H1 (cell line): Measurements from ENCODE around the gene GSTM3. TPM values are rescaled to one million over a fixed set of nuclear protein-coding genes. Genes with fewer than 3 reads are reported as not detected.

Experiments used
- CTCF ChIA-PET: fragments of 300-600 bp; sonication (Branson Sonifier 250); formaldehyde crosslinking; loops from one replicate; lab custom pipeline; 2021; ENCODE audit not compliant: partially characterized antibody; lab: Charles Lee
- POLR2A ChIA-PET: fragments of 300-600 bp; sonication (Branson Sonifier 250); formaldehyde crosslinking; loops from one replicate; lab custom pipeline; 2021; ENCODE audit warnings: inconsistent platforms; ENCODE audit not compliant: partially characterized antibody; lab: Charles Lee
- DNase-seq, 2 experiments: peaks; one replicate each; pipeline versions ENCODE4 v3.0.0 to v3.0.0-alpha.2; 2010 to 2022; ENCODE audit warnings: low spot score in 2 of 2, low read depth in 1 of 2, mixed read lengths in 1 of 2
- FAIRE-seq: peaks from 2 replicates; lab custom pipeline; 2011; peaks lifted over from hg19 to GRCh38; lab: Jason Lieb, UNC
- H2AFZ ChIP-seq: 2 replicates; pipeline ENCODE4 v1.8.1; 2012; ENCODE audit warnings: low read length, inconsistent platforms
- H2AK5ac ChIP-seq: 2 replicates; pipeline ENCODE4 v1.6.1; 2013; ENCODE audit warnings: low read depth, low read length
- H2BK120ac ChIP-seq: replicated peaks from 2 replicates; pipeline ENCODE3; 2013; ENCODE audit warnings: low read depth, low read length, inconsistent platforms
- H2BK12ac ChIP-seq: 2 replicates; pipeline ENCODE4 v1.6.1; 2013; ENCODE audit warnings: low read depth, low read length
- H2BK15ac ChIP-seq: 2 replicates; pipeline ENCODE4 v1.6.1; 2013; ENCODE audit warnings: low read length
- H2BK20ac ChIP-seq: 2 replicates; pipeline ENCODE4 v1.6.1; 2013; ENCODE audit warnings: low read length
- H2BK5ac ChIP-seq: 2 replicates; pipeline ENCODE4 v1.6.1; 2013; ENCODE audit warnings: low read depth, low read length
- H3K14ac ChIP-seq: 2 replicates; pipeline ENCODE4 v1.6.1; 2013; ENCODE audit warnings: inconsistent platforms; ENCODE audit not compliant: insufficient read length
- H3K18ac ChIP-seq: 2 replicates; pipeline ENCODE4 v1.6.1; 2013; ENCODE audit warnings: low read length; ENCODE audit errors: extremely low read depth
- H3K23ac ChIP-seq: 2 replicates; pipeline ENCODE4 v1.6.1; 2013; ENCODE audit warnings: inconsistent platforms; ENCODE audit not compliant: insufficient read length
- H3K23me2 ChIP-seq: 2 replicates; pipeline ENCODE4 v1.6.1; 2013; ENCODE audit warnings: low read depth, low read length
- H3K27ac ChIP-seq: 2 replicates; pipeline ENCODE4 v1.6.1; 2011; ENCODE audit warnings: low read depth, low read length, inconsistent platforms
- H3K27me3 ChIP-seq, 4 experiments: replicated peaks in 1 of 4; 1 replicate in 1 of 4; 2 replicates in 3 of 4; pipeline versions ENCODE4 v1.6.1 to v1.8.1; 2011 to 2013; ENCODE audit warnings: low read length in 3 of 4, mild to moderate bottlenecking in 3 of 4, inconsistent platforms in 2 of 4, mixed read lengths in 2 of 4, moderate library complexity in 1 of 4; ENCODE audit not compliant: control insufficient read depth in 3 of 4, insufficient read depth in 3 of 4; ENCODE audit errors: extremely low read depth in 1 of 4
- H3K36me3 ChIP-seq, 4 experiments: 2 replicates each; pipeline versions ENCODE4 v1.6.1 to v1.8.1; 2011 to 2013; ENCODE audit warnings: mild to moderate bottlenecking in 4 of 4, low read length in 3 of 4, moderate library complexity in 2 of 4, control low read depth in 1 of 4, inconsistent platforms in 1 of 4; ENCODE audit not compliant: insufficient read depth in 4 of 4, control insufficient read depth in 2 of 4
- H3K4ac ChIP-seq: replicated peaks from 2 replicates; pipeline ENCODE3; 2013; ENCODE audit warnings: low read length, low read depth, mixed read lengths, inconsistent platforms; ENCODE audit not compliant: insufficient read length
- H3K4me1 ChIP-seq, 4 experiments: replicated peaks in 1 of 4; 1 replicate in 1 of 4; 2 replicates in 3 of 4; pipeline versions ENCODE4 v1.6.1 to v1.8.1; 2011 to 2013; ENCODE audit warnings: low read length in 3 of 4, inconsistent platforms in 2 of 4, mixed read lengths in 1 of 4; ENCODE audit not compliant: insufficient read depth in 4 of 4, control insufficient read depth in 3 of 4
- H3K4me2 ChIP-seq, 2 experiments: 2 replicates each; pipeline versions ENCODE4 v1.6.1 to v1.8.1; 2011 to 2013; ENCODE audit warnings: low read depth in 2 of 2, low read length in 2 of 2, control low read depth in 1 of 2, inconsistent platforms in 1 of 2, mild to moderate bottlenecking in 1 of 2; ENCODE audit not compliant: insufficient read depth in 1 of 2
- H3K4me3 ChIP-seq, 4 experiments: fragments of 200-600, 300-600 bp in 1 of 4; sonication (generic), shearing (Covaris generic), sonication (Bioruptor Twin) in 1 of 4; 2 replicates each; pipeline versions ENCODE4 v1.5.1 to v1.8.1; 2011 to 2016; ENCODE audit warnings: low read length in 4 of 4, low read depth in 3 of 4, control low read depth in 2 of 4, inconsistent platforms in 2 of 4, mild to moderate bottlenecking in 2 of 4, mixed read lengths in 1 of 4, moderate library complexity in 1 of 4; ENCODE audit not compliant: insufficient read depth in 2 of 4; ENCODE audit errors: extremely low read depth in 1 of 4
- H3K56ac ChIP-seq: replicated peaks from 2 replicates; pipeline ENCODE3; 2013; ENCODE audit warnings: low read depth, mild to moderate bottlenecking, mixed read lengths, low read length, inconsistent platforms; ENCODE audit not compliant: insufficient read length
- H3K79me1 ChIP-seq: 2 replicates; pipeline ENCODE4 v1.6.1; 2013; ENCODE audit warnings: low read depth, low read length, control low read depth
- H3K79me2 ChIP-seq, 2 experiments: 2 replicates each; pipeline versions ENCODE4 v1.6.1 to v1.8.1; 2012 to 2013; ENCODE audit warnings: low read length in 2 of 2, mild to moderate bottlenecking in 2 of 2, inconsistent platforms in 1 of 2; ENCODE audit not compliant: insufficient read depth in 2 of 2, control insufficient read depth in 1 of 2
- H3K9ac ChIP-seq, 4 experiments: replicated peaks in 1 of 4; 1 replicate in 1 of 4; 2 replicates in 3 of 4; pipeline versions ENCODE4 v1.6.1 to v1.8.1; 2011 to 2013; ENCODE audit warnings: low read depth in 3 of 4, low read length in 3 of 4, control low read depth in 2 of 4, mild to moderate bottlenecking in 2 of 4, moderate library complexity in 2 of 4, inconsistent platforms in 1 of 4; ENCODE audit errors: extremely low read depth in 1 of 4
- H3K9me3 ChIP-seq, 2 experiments: 2 replicates each; pipeline versions ENCODE4 v1.6.1 to v1.8.1; 2012 to 2013; ENCODE audit warnings: mild to moderate bottlenecking in 2 of 2, moderate library complexity in 2 of 2, control low read depth in 1 of 2, inconsistent platforms in 1 of 2, low read depth in 1 of 2, low read length in 1 of 2, mixed read lengths in 1 of 2; ENCODE audit not compliant: insufficient read depth in 2 of 2
- H4K20me1 ChIP-seq, 2 experiments: replicated peaks in 1 of 2; 2 replicates each; pipeline versions ENCODE3 to v1.8.1; 2011 to 2013; ENCODE audit warnings: inconsistent platforms in 2 of 2, low read length in 2 of 2, mild to moderate bottlenecking in 1 of 2; ENCODE audit not compliant: insufficient read depth in 2 of 2, control insufficient read depth in 1 of 2
- H4K5ac ChIP-seq: 2 replicates; pipeline ENCODE4 v1.6.1; 2013; ENCODE audit warnings: low read length, low read depth, mixed read lengths, inconsistent platforms; ENCODE audit not compliant: insufficient read length
- H4K8ac ChIP-seq: 2 replicates; pipeline ENCODE4 v1.8.0; 2013; ENCODE audit warnings: mild to moderate bottlenecking, moderate library complexity, low read length, inconsistent platforms; ENCODE audit not compliant: insufficient read depth; ENCODE audit errors: extremely low read depth
- H4K91ac ChIP-seq: replicated peaks from 2 replicates; pipeline ENCODE3; 2013; ENCODE audit warnings: low read length, mixed read lengths, inconsistent platforms; ENCODE audit not compliant: insufficient read length
- CHD2 ChIP-seq: IDR thresholded peaks from 2 replicates; pipeline ENCODE4 v1.6.1; 2012; ENCODE audit warnings: low read length, improper control_type of control experiment
- SUZ12 ChIP-seq: fragments of 200-600 bp; sonication (generic); IDR thresholded peaks from 2 replicates; pipeline ENCODE4 v1.6.1; 2012; ENCODE audit warnings: mild to moderate bottlenecking, inconsistent platforms, low read length, moderate library complexity, mixed read lengths
- WGBS, 2 experiments: shearing (Covaris generic) in 1 of 2; methylation state at CpG; one replicate each; pipeline versions ENCODE4 v1.1.6 to v1.1.7; 2013 to 2015; ENCODE audit warnings: low lambda C conversion rate in 2 of 2, mixed read lengths in 2 of 2, inconsistent platforms in 1 of 2, low coverage in 1 of 2, missing lambda C conversion rate in 1 of 2; ENCODE audit not compliant: insufficient replicate concordance in 2 of 2, insufficient coverage in 1 of 2, insufficient read length in 1 of 2; ENCODE audit errors: extremely low coverage in 1 of 2, missing lambda C conversion rate in 1 of 2; 5-methylcytosine and 5-hydroxymethylcytosine counted together
- polyA plus RNA-seq, 7 experiments: library from polyadenylated mRNA; depleted of rRNA in 3 of 7; stranded (reverse) in 5 of 7; unstranded in 2 of 7; fragments of >200 nt in 5 of 7; fragments of 200-250 nt in 2 of 7; gene quantifications; 1 replicate in 5 of 7; 2 replicates in 1 of 7; 4 replicates in 1 of 7; pipeline versions ENCODE4 v1.2.1 to v1.2.3, GENCODE V29; 2011 to 2013; ENCODE audit warnings: missing spikeins in 2 of 7, mixed read lengths in 2 of 7
- total RNA-seq: library from RNA; stranded (reverse); fragmentation: NEBNext Ultra II Directional; extraction: Animal tissue kit (Norgen Biotek cat#: 25700); gene quantifications from 2 replicates; pipeline ENCODE4 v1.2.1, GENCODE V29; 2021

The GSTM3 gene
- total and polyA plus RNA-seq, 2 of the 8 experiments (the other 6 are each of a cell fraction or from before 2014, with no cell fraction given) = 2.2 to 5.1 TPM

- Histone ChIP-seq H2BK20ac (no peak overlapping the region), H3K9ac (no peak overlapping the region), H2BK5ac (no peak overlapping the region), H4K5ac (no peak overlapping the region), H3K56ac (no peak overlapping the region), H2BK120ac (no peak overlapping the region), H4K8ac (no peak overlapping the region), H4K20me1 (no peaks in the 10 kb centered on the region), H3K18ac (no peak overlapping the region), H3K27ac (no peak overlapping the region), H3K36me3 (no peaks in the 10 kb centered on the region; a peak in 1 of 8 replicates), H3K23me2 (no peaks in the 10 kb centered on the region), H3K4ac (no peak overlapping the region), H2AFZ (no peak overlapping the region), H3K9me3 (peaks cover 6 to 11% of the 10 kb centered on the region in 2 experiments; a peak in 3 of 4 replicates), H3K27me3 (peaks cover 0 to 3% (median 0%) of the 10 kb centered on the region in 4 experiments; a peak in 1 of 7 replicates), H3K4me3 (no peak overlapping the region), H3K4me2 (peak overlapping the region in 1 of 2 experiments; percentile 44; a peak in 1 of 4 replicates), H2AK5ac (no peak overlapping the region), H2BK15ac (no peak overlapping the region), H3K14ac (no peak overlapping the region), H3K79me1 (no peaks in the 10 kb centered on the region), H3K4me1 (no peaks in the 10 kb centered on the region; a peak in 1 of 7 replicates), H3K23ac (no peak overlapping the region), H3K79me2 (no peaks in the 10 kb centered on the region), H2BK12ac (no peak overlapping the region), H4K91ac (no peak overlapping the region)
- no peak for FAIRE-seq
- no peak for DNase-seq
- WGBS, 2 experiments = 91% methylated on average over 18 of the region's 22 CpGs; no CpG with 5 or more reads in 1 of the 2 experiments
- no peak for TF ChIP-seq CHD2
- no peak for TF ChIP-seq SUZ12
- ChIA-PET CTCF (interaction anchor here (0.6 kb wide), 1 partner anchor 112 kb away, joined by 3 read pairs; no protein-coding TSS in a partner anchor), POLR2A (no interaction called here)
These were observed 28.4 kb downstream of the GSTM3 start for GRCh38 chr1:109712321-109712864.
